ENCODE results near the gene YPEL3.

YPEL3 gene

GRCh38 chr16:30094541-30095165 lies 1.4 kb downstream of the YPEL3 start:
- DNase-seq = peak in 1 of 10 donors; percentile 31
- intact Hi-C loops (cut with DNase I) = loop anchor here (10.0 kb wide), 1 partner anchor 430 kb away; the partner anchor contains the start of gene ZNF768

GRCh38 chr16:30092373-30093010 lies 3.5 kb downstream of the YPEL3 start:
- peak in 8 of 10 donors; percentile 49 to 94 (median 61) for DNase-seq
- intact Hi-C loops (cut with DNase I) = loop anchor here (1.0 to 10.0 kb wide), 2 partner anchors 31 to 432 kb away; partner anchors contain the start of genes MAPK3 and ZNF768

DNA sequence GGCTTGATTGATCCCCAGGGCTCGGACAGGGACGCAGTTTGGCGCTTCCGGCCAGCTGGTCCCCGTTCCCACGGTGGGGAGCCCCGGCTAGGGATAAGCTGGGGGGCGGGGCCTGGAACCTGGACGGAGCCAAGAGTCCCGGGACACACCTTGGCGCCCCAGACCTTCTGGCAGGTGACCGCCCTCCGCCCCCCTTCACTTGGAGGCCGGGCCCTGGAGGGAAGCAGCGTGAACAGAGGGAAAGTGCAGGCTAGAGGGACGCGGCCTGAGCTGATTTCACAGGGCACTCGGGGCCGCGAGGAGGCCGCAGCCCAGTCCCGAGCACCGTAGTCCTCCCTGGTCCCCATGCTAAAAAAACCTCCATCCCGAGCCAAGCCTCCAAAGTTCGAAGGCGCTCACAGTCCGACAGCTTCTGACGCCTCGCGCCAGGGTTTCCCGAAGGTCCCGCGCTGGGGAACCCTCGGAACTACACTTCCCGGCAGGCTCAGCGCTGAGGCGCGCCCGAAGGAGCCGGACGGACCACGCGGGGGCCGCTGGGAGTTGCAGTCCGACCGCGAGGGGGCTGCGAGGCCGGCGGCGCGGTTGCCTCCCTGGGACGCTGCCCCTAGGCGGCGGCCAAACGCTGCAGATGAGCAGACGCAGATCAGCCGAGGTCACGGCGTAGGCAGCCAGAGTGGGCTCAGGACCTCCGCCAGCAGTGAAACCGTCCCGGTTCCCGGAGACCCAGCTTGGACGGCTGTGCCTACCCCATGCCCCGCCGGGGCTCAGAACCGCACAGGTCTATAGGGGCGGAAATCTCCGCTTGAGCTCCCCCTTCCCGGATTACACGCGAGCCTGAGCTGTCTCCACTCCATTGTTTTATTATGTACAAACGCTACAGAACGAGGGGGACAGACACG lies 4.3 kb downstream of the YPEL3 start, which contains the start of gene TBX6:
TSS of gene TBX6 (minus strand) at position 451 of the 899 bp plus-strand sequence. CDS start 731 bp downstream, outside the sequence.
- intact Hi-C loops (cut with DNase I) = loop anchor here (1.0 to 10.0 kb wide), 2 partner anchors 32 to 433 kb away; partner anchors contain the start of genes MAPK3 and ZNF768

DNA sequence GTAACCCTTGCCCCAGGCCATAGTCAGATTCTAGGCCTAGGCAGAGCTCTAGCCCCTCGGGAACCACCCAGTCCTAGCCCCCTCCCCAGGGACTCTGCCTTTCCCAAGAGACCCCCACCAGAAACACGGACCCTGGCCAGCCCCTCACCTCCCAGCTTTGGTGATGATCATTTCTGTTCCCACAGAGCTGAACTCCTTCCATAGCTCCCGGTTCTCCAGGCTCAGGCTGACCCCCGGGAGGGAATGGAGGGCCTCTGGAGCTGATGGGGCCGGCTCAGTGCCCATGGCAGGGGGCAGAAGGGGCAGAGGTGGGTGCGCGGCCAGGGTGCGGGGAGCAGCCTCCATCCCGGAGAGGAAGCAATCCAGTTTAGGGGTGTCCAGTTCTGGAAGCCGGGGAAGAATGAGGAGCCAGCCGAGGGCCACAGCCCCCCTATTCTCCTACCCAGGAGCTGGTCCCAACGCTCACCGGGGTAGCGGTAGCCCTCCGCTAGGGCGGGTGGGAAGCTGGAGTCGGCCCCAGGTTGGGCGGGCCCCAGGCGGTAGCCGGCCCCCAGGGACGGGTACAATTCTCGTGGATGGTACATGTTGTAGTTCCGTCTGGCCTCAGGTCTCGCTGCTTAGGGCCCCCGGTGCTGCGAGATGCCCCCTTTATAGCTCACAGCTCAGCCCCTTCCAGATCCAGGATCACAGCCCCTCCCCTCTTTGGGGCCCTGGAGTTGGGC lies 5.2 kb downstream of the YPEL3 start:
- peak in 3 of 10 donors; percentile 62 to 77 (median 67) for DNase-seq

More for the DNA sequence above, 4.3 kb downstream of the YPEL3 start, which contains the start of gene TBX6:
- peak; percentile 87 to 99 (median 94) for DNase-seq

DNA sequence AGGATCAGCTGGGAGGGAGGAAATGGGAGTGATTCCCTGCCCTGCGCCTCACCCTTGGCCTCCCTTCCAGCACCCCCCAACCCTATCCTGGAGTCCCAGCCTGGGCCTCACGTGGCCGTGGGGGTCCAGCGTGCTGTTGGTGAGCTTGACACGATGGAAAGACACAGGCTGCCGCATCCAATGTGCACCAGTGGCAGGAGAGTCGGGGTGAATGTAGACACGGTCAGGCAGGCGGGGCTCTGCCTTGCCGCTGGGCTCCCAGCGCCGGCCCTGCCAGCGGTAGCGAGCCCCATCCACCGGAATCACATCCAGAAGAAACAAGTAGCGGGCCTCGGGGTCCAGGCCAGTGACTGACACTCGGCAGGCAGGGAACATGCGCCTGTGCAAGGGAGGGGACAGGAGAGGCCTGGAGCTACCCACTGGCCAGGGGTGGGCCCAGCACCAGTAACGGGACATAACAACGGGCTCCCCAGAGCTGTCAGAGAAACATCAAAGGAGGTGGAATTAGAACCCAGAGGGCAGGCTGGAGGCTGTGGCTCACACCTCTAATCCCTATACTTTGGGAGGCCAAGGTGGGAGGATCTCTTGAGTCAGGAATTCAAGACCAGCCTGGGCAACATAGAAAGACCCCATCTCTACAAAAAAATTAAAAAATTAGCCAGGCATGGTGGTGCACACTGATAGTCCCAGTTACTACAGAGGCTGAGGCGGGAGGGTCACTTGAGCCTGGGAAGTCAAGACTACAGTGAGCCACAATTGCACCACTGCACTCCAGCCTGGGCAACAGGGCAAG lies 7.0 kb downstream of the YPEL3 start:
- DNase-seq = peak in 3 of 10 donors; percentile 27 to 79 (median 50)

More for the DNA sequence above, 5.2 kb downstream of the YPEL3 start:
- intact Hi-C loops (cut with DNase I) = loop anchor here (10.0 kb wide), 1 partner anchor 434 kb away; the partner anchor contains the start of gene ZNF768

GRCh38 chr16:30088237-30088831 lies 7.7 kb downstream of the YPEL3 start:
- peak in 1 of 10 donors; percentile 34 for DNase-seq
- intact Hi-C loops (cut with DNase I) = no loop called here

More for the DNA sequence above, 7.0 kb downstream of the YPEL3 start:
- intact Hi-C loops (cut with DNase I) = no loop called here

GRCh38 chr16:30087181-30087898 lies 8.7 kb downstream of the YPEL3 start:
- intact Hi-C loops (cut with DNase I) = no loop called here
- DNase-seq = peak in 3 of 10 donors; percentile 28 to 44 (median 43)

DNA sequence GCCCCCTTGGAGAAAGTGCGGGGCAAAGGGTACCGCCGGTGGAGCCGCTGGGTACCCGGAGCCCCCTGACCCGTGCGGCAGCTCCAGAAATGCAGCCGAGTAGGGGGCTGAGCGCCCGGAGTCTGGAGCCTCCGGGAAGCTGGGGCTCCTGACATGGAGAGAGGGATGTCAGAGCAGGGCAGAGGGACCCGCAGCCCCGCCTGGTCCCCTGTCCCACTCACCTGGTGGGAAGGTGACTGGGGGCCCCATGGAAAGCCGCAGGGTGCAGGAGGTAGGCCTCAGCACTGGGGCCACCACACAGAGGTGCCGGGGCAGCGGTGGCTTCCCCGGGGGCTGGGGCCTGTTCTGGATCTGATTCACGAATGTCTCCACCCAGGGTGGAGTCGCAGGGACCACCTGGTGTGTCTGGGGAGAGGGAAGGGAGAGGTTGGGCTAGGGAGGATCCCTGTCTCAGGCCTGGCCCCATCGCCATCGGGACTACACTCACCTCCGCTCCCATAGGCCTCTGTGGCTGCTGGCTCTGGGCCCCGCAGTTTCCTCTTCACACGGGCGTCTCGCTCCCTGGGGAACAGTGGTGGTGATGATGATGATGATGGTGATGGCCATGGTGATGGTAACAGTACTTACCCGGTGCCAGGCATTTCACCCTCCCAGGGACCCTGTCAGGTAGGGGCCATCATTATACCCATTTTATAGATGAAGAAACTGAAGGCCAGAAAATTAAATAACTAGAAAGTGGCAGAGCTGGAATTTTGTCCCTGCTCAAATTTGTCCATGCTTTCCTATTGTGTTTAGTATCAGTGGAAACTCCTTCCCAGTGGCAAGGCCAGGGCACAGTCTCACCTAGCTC lies 9.5 kb downstream of the YPEL3 start:
- intact Hi-C loops (cut with DNase I) = no loop called here
- peak in 3 of 10 donors; percentile 45 to 83 (median 64) for DNase-seq

DNA sequence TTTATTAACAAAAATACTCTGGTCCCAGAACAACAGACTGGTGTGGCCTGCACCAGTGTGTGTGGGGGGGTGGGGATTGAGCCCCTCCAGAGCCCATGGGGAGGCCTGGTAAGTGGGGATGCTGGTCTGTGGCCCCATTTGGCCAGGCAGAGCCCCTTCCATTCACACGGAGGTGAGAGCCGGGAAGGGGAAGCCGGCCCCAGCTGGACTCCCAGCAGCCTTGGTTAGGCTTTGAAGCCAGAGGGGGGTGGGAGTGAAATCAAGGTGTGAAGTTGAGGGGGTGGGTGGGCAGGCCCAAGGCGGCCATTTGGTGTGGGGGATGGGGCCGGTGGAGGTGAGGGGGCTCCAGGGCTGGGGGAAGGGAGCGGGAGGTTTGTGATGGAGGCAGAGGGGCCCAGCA lies 10.2 kb downstream of the YPEL3 start:
- peak in 3 of 10 donors; percentile 32 to 43 (median 32) for DNase-seq
- intact Hi-C loops (cut with DNase I) = no loop called here

GRCh38 chr16:30085247-30085646 lies 10.8 kb downstream of the YPEL3 start:
- peak in 3 of 10 donors; percentile 27 to 55 (median 33) for DNase-seq
- intact Hi-C loops (cut with DNase I) = no loop called here

- peak in 2 of 10 donors; percentile 27 to 60 for DNase-seq
- intact Hi-C loops (cut with DNase I) = no loop called here
These were observed 11.2 kb downstream of the YPEL3 start for GRCh38 chr16:30084816-30085159.

- peak in 2 of 10 donors; percentile 47 to 50 for DNase-seq
These were observed 11.8 kb downstream of the YPEL3 start for GRCh38 chr16:30084096-30084815.

GRCh38 chr16:30083216-30084055 lies 12.6 kb downstream of the YPEL3 start:
- intact Hi-C loops (cut with DNase I) = no loop called here
- DNase-seq = peak in 2 of 10 donors; percentile 47 to 64

More at GRCh38 chr16:30084096-30084815, 11.8 kb downstream of the YPEL3 start:
- intact Hi-C loops (cut with DNase I) = no loop called here

- peak in 2 of 10 donors; percentile 43 to 46 for DNase-seq
- intact Hi-C loops (cut with DNase I) = no loop called here
These were observed 13.4 kb downstream of the YPEL3 start for GRCh38 chr16:30082545-30083090.

DNA sequence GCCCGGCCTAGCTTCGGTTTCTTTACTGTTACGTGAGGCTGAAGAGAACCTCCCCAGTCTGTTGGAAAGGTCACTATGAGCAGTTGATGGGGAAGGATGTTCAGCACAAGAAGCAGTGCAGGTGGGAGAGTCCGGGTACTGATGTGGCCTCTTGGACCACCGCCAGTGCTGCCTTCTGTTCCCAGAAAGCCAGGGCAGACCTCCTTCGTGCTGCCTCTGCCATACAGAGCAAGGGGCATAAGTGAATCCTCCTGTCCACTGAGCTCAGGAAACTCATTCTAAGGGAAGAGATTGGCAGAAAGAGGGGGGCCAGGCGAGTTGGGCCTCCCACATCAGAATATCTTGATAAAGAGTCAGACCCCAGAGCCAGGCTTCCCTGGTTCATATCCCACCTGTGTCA lies 16.5 kb downstream of the YPEL3 start:
- intact Hi-C loops (cut with DNase I) = loop anchor here (1.0 kb wide), 1 partner anchor 36 kb away; no protein-coding TSS in a partner anchor
- DNase-seq = peak in 2 of 10 donors; percentile 46 to 67

Data from posterior cingulate gyrus (tissue), 11 donors.